Measurements from ENCODE around the gene APOD.
"Not testable (repeated sequence)": the region's sequence is repeated elsewhere in the genome, so short reads cannot be mapped to it uniquely, and the experiment has no call there.

DNA sequence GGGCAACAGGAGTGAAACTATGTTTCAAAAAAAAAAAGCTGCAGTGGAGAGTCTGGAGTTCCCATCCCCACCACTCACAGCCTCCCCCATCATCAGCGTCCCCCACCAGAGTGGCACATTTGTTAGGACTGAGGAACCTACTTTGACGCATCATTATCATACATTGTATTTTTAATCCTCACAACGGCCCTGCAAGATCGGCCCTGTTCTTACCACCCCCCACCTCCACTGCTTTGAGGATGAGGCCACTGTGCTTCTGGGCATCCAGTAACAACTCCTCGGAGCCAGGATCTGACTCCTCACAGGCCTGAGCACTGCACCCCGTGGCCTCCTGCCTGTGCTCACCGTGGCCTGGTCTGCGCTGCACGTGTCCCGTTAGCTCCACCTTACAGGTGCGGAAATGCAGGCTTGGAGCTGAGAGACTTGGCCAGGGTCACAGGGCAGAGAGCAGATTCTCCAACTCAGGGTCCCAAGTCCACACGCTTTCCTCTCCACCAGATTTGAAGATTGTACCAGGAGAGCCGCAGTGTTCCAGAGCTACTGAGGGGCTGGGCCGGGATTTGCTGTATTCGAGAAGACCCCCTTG, 32.3 kb upstream of the APOD start:
- TF ChIP-seq, protein P1, sequence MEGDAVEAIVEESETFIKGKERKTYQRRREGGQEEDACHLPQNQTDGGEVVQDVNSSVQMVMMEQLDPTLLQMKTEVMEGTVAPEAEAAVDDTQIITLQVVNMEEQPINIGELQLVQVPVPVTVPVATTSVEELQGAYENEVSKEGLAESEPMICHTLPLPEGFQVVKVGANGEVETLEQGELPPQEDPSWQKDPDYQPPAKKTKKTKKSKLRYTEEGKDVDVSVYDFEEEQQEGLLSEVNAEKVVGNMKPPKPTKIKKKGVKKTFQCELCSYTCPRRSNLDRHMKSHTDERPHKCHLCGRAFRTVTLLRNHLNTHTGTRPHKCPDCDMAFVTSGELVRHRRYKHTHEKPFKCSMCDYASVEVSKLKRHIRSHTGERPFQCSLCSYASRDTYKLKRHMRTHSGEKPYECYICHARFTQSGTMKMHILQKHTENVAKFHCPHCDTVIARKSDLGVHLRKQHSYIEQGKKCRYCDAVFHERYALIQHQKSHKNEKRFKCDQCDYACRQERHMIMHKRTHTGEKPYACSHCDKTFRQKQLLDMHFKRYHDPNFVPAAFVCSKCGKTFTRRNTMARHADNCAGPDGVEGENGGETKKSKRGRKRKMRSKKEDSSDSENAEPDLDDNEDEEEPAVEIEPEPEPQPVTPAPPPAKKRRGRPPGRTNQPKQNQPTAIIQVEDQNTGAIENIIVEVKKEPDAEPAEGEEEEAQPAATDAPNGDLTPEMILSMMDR (IDR thresholded peaks at IDR 0.05 in 8 of 11, conservative IDR thresholded peaks at IDR 0.05 in 3 of 11), result not testable (repeated sequence)
- TF ChIP-seq POLR2AphosphoS5 (IDR thresholded peaks at IDR 0.05), result not testable (repeated sequence)
